ENCODE data around the gene NPY4R. TPM values are rescaled to one million over a fixed set of nuclear protein-coding genes. Genes with fewer than 3 reads are reported as not detected.
"Not testable (repeated sequence)": the region's sequence is repeated elsewhere in the genome, so short reads cannot be mapped to it uniquely, and the experiment has no call there.

Gene NPY4R
- total and polyA plus RNA-seq, 12 donors, result not detected

DNA sequence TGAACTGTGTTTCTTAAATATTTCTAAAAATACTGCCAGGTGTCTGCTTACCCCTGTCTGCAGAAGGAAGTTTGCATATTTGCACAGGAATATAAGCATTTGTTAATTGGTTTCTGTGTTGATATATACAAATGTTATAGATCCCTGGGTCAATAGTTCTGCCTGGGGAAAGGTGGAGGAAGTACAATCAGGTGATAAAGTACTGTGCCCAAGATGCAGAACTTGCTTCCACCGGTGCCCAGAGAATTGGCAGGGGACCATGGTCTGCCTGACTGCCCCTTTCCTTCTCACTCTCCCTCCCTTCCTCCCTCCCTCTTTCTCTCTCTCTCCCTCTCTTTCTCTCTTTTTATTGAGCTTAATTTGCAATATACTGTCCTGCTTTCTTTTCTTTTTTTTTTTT lies 22.3 kb downstream of the NPY4R start:
- DNase-seq; H3K27me3 ChIP-seq; intact Hi-C loops (cut with DNase I); H3K27ac ChIP-seq; ATAC-seq; H3K36me3 ChIP-seq; H3K4me3 ChIP-seq; H3K9me3 ChIP-seq; H3K4me1 ChIP-seq: not testable (repeated sequence)
- WGBS, 2 donors, result 25 to 30% methylated on average over 1 of the region's 1 CpG

DNA sequence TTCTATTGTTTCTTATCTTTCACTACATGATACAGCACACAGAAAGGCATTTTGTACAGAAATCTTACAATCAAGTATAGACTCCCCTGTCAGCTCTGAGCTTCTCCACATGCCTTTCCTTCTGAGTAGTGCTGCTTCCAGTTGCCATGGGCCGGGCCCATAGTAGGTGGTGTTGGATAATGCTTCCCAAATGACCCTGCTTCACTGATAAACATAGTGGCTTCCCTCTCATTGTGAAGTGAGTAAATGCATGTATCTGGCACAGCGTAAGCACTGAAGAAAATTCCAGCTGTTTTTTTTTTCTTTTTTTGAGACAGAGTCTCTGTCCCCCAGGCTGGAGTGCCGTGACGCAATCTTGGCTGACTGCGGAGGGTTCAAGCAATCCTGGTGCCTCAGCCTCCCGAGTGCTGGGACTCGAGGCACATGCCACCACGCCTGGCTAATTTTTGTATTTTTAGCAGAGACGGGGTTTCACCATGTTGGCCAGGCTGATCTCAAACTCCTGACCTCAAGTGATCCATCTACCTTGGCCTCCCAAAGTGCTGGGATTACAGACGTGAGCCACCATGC lies 23.0 kb downstream of the NPY4R start:
- H3K4me3 ChIP-seq; H3K36me3 ChIP-seq; H3K27me3 ChIP-seq; H3K9me3 ChIP-seq; H3K4me1 ChIP-seq; intact Hi-C loops (cut with DNase I); DNase-seq: not testable (repeated sequence)
- peak overlapping the region in 1 of 10 donors; percentile 39 for H3K27ac ChIP-seq
- ATAC-seq, result peak in 4 of 8 donors; percentile 32 to 63 (median 52)
- WGBS, 2 donors, result 8 to 25% methylated on average over 10 of the region's 10 CpGs

DNA sequence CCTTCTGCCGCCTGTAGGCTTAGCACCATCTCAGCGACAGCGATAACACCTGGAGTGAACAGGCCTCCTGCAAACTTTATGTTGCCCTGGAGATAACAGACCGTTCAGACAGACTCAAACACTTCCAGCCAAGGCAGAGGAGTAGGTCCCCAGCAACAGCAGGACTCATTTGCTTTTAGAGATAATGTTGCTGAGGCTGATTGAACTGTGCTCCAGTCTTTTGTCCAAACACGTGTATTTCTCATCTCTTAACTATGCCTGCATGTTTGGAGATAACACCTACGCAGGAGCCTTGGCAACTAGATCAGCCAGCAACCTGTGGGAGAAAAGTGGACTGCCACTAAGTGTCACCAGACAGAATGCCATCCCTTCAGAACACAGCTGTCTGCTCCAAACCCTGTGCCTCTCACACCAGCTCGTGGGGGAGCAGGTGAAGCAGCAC lies 23.9 kb downstream of the NPY4R start:
- ATAC-seq (peak; percentile 20 to 89 (median 82)), DNase-seq (peak in 1 of 2 donors; percentile 23)
- H3K9me3 ChIP-seq; H3K4me3 ChIP-seq; H3K36me3 ChIP-seq; H3K4me1 ChIP-seq; intact Hi-C loops (cut with DNase I); H3K27me3 ChIP-seq: not testable (repeated sequence)
- H3K27ac ChIP-seq, result peak overlapping the region in 1 of 10 donors; percentile 39
- WGBS, 2 donors, result 20 to 22% methylated on average over 4 to 5 of the region's 7 CpGs

DNA sequence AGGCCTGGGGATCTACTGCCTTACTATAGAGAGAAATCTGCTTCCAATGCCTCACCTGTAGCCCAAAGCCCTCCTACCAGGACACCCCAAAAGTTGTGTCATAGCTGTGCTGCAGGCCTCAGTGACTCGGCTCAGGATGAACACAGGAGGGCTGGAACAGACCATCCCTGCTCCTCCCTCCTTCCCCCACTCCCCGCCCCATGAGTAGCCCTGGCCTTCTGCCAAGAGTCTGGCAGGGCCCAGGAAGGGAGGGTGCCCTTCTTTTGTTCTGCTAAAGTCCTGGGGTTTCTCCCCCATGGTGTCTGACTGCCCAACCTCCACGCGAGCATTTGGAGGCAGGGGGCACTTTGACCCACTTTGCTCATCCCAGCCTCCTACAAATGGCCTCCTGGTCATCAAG lies 24.8 kb downstream of the NPY4R start:
- H3K27me3 ChIP-seq; H3K4me3 ChIP-seq; H3K36me3 ChIP-seq; intact Hi-C loops (cut with DNase I); H3K4me1 ChIP-seq; H3K27ac ChIP-seq; H3K9me3 ChIP-seq: not testable (repeated sequence)
- WGBS, 2 donors, result no CpG with 5 or more reads among the region's 4 CpGs
- ATAC-seq (peak in 7 of 8 donors; percentile 36 to 72 (median 50)), DNase-seq (peak in 1 of 2 donors; percentile 5)

- H3K36me3 ChIP-seq; H3K27ac ChIP-seq; ATAC-seq; H3K27me3 ChIP-seq; DNase-seq; H3K9me3 ChIP-seq; H3K4me3 ChIP-seq; H3K4me1 ChIP-seq; intact Hi-C loops (cut with DNase I): not testable (repeated sequence)
- no CpG with 5 or more reads among the region's 2 CpGs for WGBS, 2 donors
Observed at GRCh38 chr10:46423550-46423949, 42.2 kb downstream of the NPY4R start.

GRCh38 chr10:46419570-46420379 lies 46.0 kb downstream of the NPY4R start:
- peak; percentile 34 to 76 (median 73) for ATAC-seq
- intact Hi-C loops (cut with DNase I); DNase-seq; H3K36me3 ChIP-seq; H3K4me3 ChIP-seq; H3K4me1 ChIP-seq; H3K27me3 ChIP-seq; H3K27ac ChIP-seq; H3K9me3 ChIP-seq: not testable (repeated sequence)
- 21 to 28% methylated on average over 4 of the region's 13 CpGs for WGBS, 2 donors

GRCh38 chr10:46418283-46418682 lies 47.5 kb downstream of the NPY4R start:
- ATAC-seq, result peak in 6 of 8 donors; percentile 20 to 68 (median 42)

GRCh38 chr10:46415291-46415690 lies 50.5 kb downstream of the NPY4R start:
- H3K9me3 ChIP-seq; ATAC-seq; DNase-seq; H3K27me3 ChIP-seq; intact Hi-C loops (cut with DNase I); H3K36me3 ChIP-seq; H3K4me3 ChIP-seq; H3K27ac ChIP-seq; H3K4me1 ChIP-seq: not testable (repeated sequence)
- 83 to 87% methylated on average over 4 of the region's 6 CpGs for WGBS, 2 donors

More at GRCh38 chr10:46418283-46418682, 47.5 kb downstream of the NPY4R start:
- H3K4me1 ChIP-seq; H3K27ac ChIP-seq; H3K36me3 ChIP-seq; H3K4me3 ChIP-seq; H3K9me3 ChIP-seq; H3K27me3 ChIP-seq; intact Hi-C loops (cut with DNase I): not testable (repeated sequence)
- peak in 1 of 2 donors; percentile 16 for DNase-seq
- 75 to 80% methylated on average over 4 to 6 of the region's 7 CpGs for WGBS, 2 donors

DNA sequence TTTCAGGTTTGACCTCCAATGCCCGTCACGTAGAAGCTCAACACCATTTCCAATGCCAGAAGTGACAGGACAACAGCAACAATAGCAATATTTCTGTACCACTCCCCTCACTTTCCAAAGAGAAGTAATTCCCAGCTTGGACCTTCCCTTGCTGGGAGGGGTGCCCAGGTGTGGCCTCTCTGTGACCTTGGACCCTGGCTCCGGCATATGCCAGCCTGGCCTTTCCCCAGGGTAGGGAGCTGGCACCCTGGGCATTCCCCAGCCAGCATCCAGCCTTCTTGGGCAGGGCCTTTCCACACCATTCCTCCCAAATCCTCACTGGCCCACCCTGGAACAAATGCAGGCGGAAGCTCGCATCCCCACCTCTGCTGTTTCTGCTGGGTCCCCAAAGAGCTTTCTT lies 53.1 kb downstream of the NPY4R start:
- H3K27me3 ChIP-seq; H3K27ac ChIP-seq; intact Hi-C loops (cut with DNase I); H3K9me3 ChIP-seq; H3K4me1 ChIP-seq; ATAC-seq; H3K36me3 ChIP-seq; H3K4me3 ChIP-seq; DNase-seq: not testable (repeated sequence)
- no CpG with 5 or more reads among the region's 5 CpGs for WGBS, 2 donors

DNA sequence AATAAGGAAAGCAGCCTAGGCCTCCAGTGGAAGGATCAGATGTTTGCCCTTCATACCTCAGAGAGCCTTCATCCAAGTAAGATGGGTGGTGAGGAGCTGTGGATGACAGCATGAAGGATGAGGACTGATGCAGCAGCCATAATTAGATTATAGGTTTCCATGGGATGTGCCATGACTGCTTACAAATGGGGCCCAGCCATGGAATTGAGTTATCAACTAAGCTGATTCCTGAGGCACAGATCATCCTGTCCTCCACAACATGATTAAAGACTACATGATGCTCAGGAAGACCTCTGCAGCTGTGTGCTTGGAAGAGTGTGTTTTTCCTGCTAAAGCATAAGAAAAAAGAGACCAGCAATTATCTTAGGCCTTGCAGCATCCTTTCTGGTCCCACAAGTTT lies 54.6 kb downstream of the NPY4R start:
- H3K27ac ChIP-seq; intact Hi-C loops (cut with DNase I): not testable (repeated sequence)

More for the DNA sequence above, 54.6 kb downstream of the NPY4R start:
- DNase-seq, H3K27me3 ChIP-seq, H3K4me1 ChIP-seq, ATAC-seq, H3K36me3 ChIP-seq, H3K4me3 ChIP-seq: not testable (repeated sequence)
- peaks cover 0 to 10% (median 0%) of the 10 kb centered on the region in 11 donors for H3K9me3 ChIP-seq

Measured in heart right ventricle (tissue), 16 donors.